GM20000 (cell line): ENCODE data around the gene FRMD6.

Source experiments
- DNase-seq: peaks from one replicate; pipeline ENCODE4 v3.0.0; 2012; ENCODE audit warnings: low spot score
- TF ChIP-seq, protein P1 (sequence below): IDR thresholded peaks from 2 replicates; pipeline ENCODE4 v1.5.1; 2012; ENCODE audit warnings: mild to moderate bottlenecking, control low read depth; ENCODE audit errors: extremely low read depth, missing control alignments

The FRMD6 gene

DNA sequence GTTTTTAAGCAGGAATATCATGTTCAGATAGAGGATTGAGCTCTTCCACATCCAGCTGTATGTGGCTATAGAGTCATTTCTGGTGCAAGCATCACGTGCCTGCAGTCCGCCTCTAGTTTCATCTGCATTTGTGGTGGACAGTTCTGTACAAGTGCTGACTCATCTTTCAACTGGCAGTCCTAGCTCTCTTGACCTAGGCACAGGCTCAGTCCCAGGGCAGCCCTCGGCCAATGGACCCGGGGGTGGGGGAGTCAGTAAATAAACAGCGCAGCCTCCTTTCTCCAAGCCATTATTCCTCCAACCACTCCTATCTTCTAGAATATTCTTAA is 41.8 kb upstream of the FRMD6 start:
- DNase-seq, result no peak
- TF ChIP-seq, protein P1, sequence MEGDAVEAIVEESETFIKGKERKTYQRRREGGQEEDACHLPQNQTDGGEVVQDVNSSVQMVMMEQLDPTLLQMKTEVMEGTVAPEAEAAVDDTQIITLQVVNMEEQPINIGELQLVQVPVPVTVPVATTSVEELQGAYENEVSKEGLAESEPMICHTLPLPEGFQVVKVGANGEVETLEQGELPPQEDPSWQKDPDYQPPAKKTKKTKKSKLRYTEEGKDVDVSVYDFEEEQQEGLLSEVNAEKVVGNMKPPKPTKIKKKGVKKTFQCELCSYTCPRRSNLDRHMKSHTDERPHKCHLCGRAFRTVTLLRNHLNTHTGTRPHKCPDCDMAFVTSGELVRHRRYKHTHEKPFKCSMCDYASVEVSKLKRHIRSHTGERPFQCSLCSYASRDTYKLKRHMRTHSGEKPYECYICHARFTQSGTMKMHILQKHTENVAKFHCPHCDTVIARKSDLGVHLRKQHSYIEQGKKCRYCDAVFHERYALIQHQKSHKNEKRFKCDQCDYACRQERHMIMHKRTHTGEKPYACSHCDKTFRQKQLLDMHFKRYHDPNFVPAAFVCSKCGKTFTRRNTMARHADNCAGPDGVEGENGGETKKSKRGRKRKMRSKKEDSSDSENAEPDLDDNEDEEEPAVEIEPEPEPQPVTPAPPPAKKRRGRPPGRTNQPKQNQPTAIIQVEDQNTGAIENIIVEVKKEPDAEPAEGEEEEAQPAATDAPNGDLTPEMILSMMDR, result no peak

DNA sequence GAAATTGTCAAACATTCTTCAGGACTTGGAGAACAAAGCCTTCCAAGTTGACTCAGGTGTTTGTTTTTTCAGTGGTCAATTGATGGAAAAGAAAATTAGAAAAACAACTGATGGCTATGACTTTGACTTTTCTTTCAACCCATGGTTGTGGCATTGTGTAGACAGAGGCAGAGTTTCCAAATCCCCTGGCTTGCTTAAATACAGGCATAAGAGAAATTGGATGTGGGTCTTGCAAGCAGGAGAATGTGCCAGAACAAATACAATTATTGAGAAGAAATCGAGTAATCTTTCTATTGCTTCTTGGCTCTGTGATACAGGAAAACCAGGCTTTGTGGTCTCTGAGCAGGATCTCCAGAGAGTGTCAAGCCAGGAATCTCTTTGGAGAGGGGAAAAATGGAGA is 40.9 kb upstream of the FRMD6 start:
- DNase-seq, result no peak
- TF ChIP-seq, protein P1, result no peak

DNA sequence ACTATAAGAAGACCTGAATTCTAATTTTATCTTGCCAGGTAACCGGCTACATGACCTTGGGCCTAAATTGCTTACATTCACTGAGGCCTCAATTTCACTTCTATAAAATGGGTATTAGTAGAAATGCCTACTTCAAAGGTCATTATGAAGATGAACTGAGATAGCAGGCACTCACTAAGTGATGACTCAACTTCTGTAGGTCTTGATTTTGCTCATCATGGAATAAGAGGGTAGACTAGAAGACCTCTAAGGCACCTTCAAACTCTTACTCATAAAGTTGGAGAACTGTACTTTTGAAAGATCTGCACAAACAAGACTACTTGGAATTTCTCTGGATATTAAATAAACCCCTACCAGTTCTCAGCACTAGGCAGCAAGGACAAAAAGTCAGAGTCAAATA is 39.3 kb upstream of the FRMD6 start:
- DNase-seq, result no peak
- TF ChIP-seq, protein P1, result no peak

DNA sequence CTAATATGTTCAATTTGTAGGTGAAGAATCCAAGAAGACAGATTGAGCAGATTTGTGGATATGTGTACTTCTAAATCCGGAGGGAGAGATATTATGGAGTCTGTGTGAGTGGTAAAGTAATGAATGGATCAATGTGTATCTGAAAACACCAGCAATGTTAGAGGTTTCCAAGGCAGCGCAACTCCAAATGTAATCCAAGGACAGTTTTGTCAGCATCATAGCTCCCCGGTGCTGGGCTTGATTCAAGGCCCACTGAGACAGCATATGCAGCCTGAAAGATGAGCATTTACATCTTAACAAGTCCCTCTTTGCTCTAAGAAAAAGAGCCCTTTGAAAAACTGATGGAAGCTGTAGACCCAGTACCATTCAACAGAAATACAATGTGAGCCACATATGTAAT is 38.3 kb upstream of the FRMD6 start:
- TF ChIP-seq, protein P1, result no peak
- DNase-seq, result no peak

DNA sequence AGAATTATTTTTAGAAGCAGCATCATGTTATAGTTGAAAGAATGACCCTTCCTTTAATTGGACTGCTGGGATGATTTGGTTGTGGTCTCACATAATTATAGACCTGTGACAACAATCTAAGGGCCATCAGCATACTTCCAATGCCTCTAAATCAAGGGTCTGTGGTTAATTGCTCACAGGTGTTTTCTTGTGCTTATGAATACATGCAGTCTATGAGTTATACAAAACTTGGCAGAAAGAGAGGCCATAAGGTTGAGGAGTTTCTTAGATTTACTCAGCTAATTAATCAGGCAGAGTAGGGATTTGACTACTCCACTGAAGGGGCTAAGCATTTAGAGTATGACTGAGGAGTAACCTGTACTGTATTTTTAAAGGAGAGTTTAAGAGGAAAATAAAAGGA is 37.0 kb upstream of the FRMD6 start:
- TF ChIP-seq, protein P1, result no peak
- no peak for DNase-seq

DNA sequence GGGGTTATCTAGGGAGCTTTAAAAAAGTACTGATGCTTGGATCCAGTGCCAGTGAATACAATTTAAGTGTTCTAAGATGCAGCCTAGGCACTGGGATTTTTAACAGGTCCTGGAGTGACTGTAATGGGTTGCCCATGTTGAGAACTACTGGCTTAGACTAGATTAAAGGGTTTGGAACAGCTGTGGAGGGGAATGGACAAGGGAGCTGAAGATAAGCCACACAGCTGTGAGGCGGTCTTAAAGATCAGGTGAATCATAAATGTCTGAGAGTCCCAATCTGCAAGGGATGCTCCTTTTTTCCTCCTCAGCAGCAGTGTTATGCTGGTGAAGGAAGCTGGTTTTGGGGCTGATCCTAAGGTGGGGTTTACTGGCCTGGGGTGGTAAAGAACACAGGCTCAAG is 35.5 kb upstream of the FRMD6 start:
- DNase-seq, result no peak

DNA sequence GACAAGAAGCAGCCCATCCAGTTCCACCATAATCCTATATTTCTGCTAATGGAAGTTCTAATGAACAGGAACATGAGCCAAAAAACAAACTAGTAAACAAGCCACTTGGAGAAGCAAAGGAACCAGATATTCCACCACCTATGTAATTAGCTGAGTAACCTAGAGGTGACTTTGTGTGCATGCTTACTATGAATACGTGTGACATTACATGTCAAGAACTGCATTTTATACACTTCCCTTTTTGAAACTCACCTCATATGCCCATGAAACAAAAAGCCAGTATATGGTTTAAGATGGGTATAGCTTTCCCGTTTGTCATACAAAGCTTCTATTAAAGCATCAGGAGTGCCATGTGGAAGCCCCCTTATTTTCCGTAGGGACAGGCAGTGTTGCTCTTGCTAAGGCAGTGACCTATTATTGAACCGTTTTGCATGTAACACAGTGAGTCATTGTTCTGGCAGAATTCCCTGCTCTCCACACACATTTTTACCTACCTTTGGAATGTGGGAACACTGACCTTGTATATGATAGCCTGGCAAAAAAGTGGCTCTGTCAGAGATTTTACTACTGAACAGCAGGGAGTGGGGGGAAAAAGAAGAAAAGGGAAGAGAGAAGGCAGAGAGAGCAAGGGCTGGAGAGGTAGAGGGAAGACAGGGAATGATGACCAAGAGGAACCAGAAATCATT is 34.8 kb upstream of the FRMD6 start:
- DNase-seq, result no peak
- TF ChIP-seq, protein P1, result no peak

More for the DNA sequence above, 35.5 kb upstream of the FRMD6 start:
- TF ChIP-seq, protein P1, result no peak
